H1 (cell line): ENCODE data around the gene LHFPL2. TPM values are rescaled to one million over a fixed set of nuclear protein-coding genes. Genes with fewer than 3 reads are reported as not detected.

Experiments used
- SIRT6 ChIP-seq: IDR thresholded peaks from one replicate; pipeline ENCODE4 v1.7.1; 2012; ENCODE audit warnings: low read length, inconsistent platforms
- SRF ChIP-seq: IDR thresholded peaks from 2 replicates; pipeline ENCODE4 v1.6.1; 2011; ENCODE audit warnings: mild to moderate bottlenecking, low read depth, low read length, moderate library complexity
- TBP ChIP-seq: IDR thresholded peaks from 2 replicates; pipeline ENCODE4 v1.6.1; 2011; ENCODE audit warnings: low read depth, low read length, improper control_type of control experiment
- polyA plus RNA-seq, 7 experiments: library from polyadenylated mRNA; depleted of rRNA in 3 of 7; stranded (reverse) in 5 of 7; unstranded in 2 of 7; fragments of >200 nt in 5 of 7; fragments of 200-250 nt in 2 of 7; gene quantifications; 1 replicate in 5 of 7; 2 replicates in 1 of 7; 4 replicates in 1 of 7; pipeline versions ENCODE4 v1.2.1 to v1.2.3, GENCODE V29; 2011 to 2013; ENCODE audit warnings: missing spikeins in 2 of 7, mixed read lengths in 2 of 7
- total RNA-seq: library from RNA; stranded (reverse); fragmentation: NEBNext Ultra II Directional; extraction: Animal tissue kit (Norgen Biotek cat#: 25700); gene quantifications from 2 replicates; pipeline ENCODE4 v1.2.1, GENCODE V29; 2021

LHFPL2 gene
- total and polyA plus RNA-seq, 2 of the 8 experiments (the other 6 are each of a cell fraction or from before 2014, with no cell fraction given): 9.6 to 43.0 TPM

- TF ChIP-seq SRF: no peak
- no peak for TF ChIP-seq SIRT6
- no peak for TF ChIP-seq TBP
These were observed 54.6 kb downstream of the LHFPL2 start (continued) for GRCh38 chr5:78594021-78594420.
